ENCODE measurements around the gene LBHD2. TPM values are rescaled to one million over a fixed set of nuclear protein-coding genes. Genes with fewer than 3 reads are reported as not detected.
A peak's percentile ranks its signal among the peaks of the same experiment; 100 is the strongest.

The LBHD2 gene
- total and polyA plus RNA-seq, 8 donors: not detected

- peaks cover 0 to 36% (median 2%) of the 10 kb centered on the region in 3 donors for H3K27me3 ChIP-seq
- DNase-seq: no peak
- no peak for TF ChIP-seq POLR2AphosphoS5 (IDR thresholded peaks at IDR 0.05)
- no peak for TF ChIP-seq CTCF (IDR thresholded peaks at IDR 0.05)
- no peak for TF ChIP-seq EP300 (IDR thresholded peaks at IDR 0.05)
- no peak for TF ChIP-seq POLR2A (IDR thresholded peaks at IDR 0.05)
- 57 to 73% (median 66%) methylated on average over 10 to 12 of the region's 12 CpGs for WGBS, 5 donors
- H3K27ac ChIP-seq: peak overlapping the region in 2 of 5 donors; percentile 65 to 78
- no peaks in the 10 kb centered on the region for H3K9me3 ChIP-seq
- intact Hi-C loops (cut with DNase I; ENCODE audit: low total_unique reads): no loop called here
- no peaks in the 10 kb centered on the region for H3K36me3 ChIP-seq
- H3K4me3 ChIP-seq: peak overlapping the region in 1 of 4 donors; percentile 56
- H3K4me1 ChIP-seq: peaks cover 35 to 51% (median 42%) of the 10 kb centered on the region in 4 donors
Observed at GRCh38 chr14:103090481-103091020, 6.5 kb downstream of the LBHD2 start.

- H3K9me3 ChIP-seq: no peaks in the 10 kb centered on the region
- peak overlapping the region; percentile 49 to 56 (median 52) for H3K4me3 ChIP-seq
- H3K27me3 ChIP-seq: peaks cover 0 to 29% (median 0%) of the 10 kb centered on the region in 3 donors
- TF ChIP-seq EP300 (IDR thresholded peaks at IDR 0.05) (no peak), CTCF (IDR thresholded peaks at IDR 0.05) (peak in 4 of 7 experiments; percentile 21 to 72 (median 38))
- intact Hi-C loops (cut with DNase I; ENCODE audit: low total_unique reads): no loop called here
- no peaks in the 10 kb centered on the region for H3K36me3 ChIP-seq
- H3K27ac ChIP-seq: peak overlapping the region; percentile 26 to 78 (median 65)
- WGBS, 5 donors: 5 to 20% (median 7%) methylated on average over 17 to 69 of the region's 69 CpGs
- DNase-seq: peak; percentile 75 to 89
- H3K4me1 ChIP-seq: peaks cover 38 to 56% (median 45%) of the 10 kb centered on the region in 4 donors
Observed at GRCh38 chr14:103091041-103091882, 7.3 kb downstream of the LBHD2 start.

GRCh38 chr14:103091883-103092222 is 7.8 kb downstream of the LBHD2 start:
- Histone ChIP-seq H3K27me3 (peaks cover 0 to 23% (median 0%) of the 10 kb centered on the region in 3 donors), H3K4me1 (peaks cover 38 to 62% (median 51%) of the 10 kb centered on the region in 4 donors), H3K9me3 (no peaks in the 10 kb centered on the region), H3K27ac (peak overlapping the region; percentile 26 to 78 (median 65)), H3K36me3 (no peaks in the 10 kb centered on the region), H3K4me3 (peak overlapping the region; percentile 49 to 56 (median 52))
- 32 to 71% (median 34%) methylated on average over 4 to 9 of the region's 9 CpGs for WGBS, 5 donors
- DNase-seq: no peak
- TF ChIP-seq POLR2A (IDR thresholded peaks at IDR 0.05) (no peak), CTCF (IDR thresholded peaks at IDR 0.05) (peak in 1 of 7 experiments; percentile 7)
- intact Hi-C loops (cut with DNase I; ENCODE audit: low total_unique reads): no loop called here

- H3K9me3 ChIP-seq: no peaks in the 10 kb centered on the region
- no peak for DNase-seq
Observed at GRCh38 chr14:103093856-103094405, 9.9 kb downstream of the LBHD2 start.

More at GRCh38 chr14:103093856-103094405, 9.9 kb downstream of the LBHD2 start:
- peaks cover 45 to 78% (median 69%) of the 10 kb centered on the region in 4 donors for H3K4me1 ChIP-seq
- intact Hi-C loops (cut with DNase I; ENCODE audit: low total_unique reads): no loop called here
- H3K4me3 ChIP-seq: peak overlapping the region in 3 of 4 donors; percentile 19 to 41 (median 20)
- TF ChIP-seq EP300 (IDR thresholded peaks at IDR 0.05): no peak
- TF ChIP-seq POLR2AphosphoS5 (IDR thresholded peaks at IDR 0.05): no peak
- TF ChIP-seq POLR2A (IDR thresholded peaks at IDR 0.05): no peak
- TF ChIP-seq CTCF (IDR thresholded peaks at IDR 0.05): no peak
- peak overlapping the region; percentile 81 to 92 (median 85) for H3K27ac ChIP-seq
- H3K36me3 ChIP-seq: no peaks in the 10 kb centered on the region
- 64 to 76% (median 73%) methylated on average over 8 to 13 of the region's 13 CpGs for WGBS, 5 donors
- peaks cover 0 to 17% (median 0%) of the 10 kb centered on the region in 3 donors for H3K27me3 ChIP-seq
